A673 (cell line): ENCODE results near the gene RNF19B. TPM values are rescaled to one million over a fixed set of nuclear protein-coding genes. Genes with fewer than 3 reads are reported as not detected.

Experiments used
- BruUV-seq: library from RNA; stranded (reverse); fragments of 400-500 nt; replicated peaks from 2 replicates; lab custom pipeline; 2021; lab: Mats Ljungman, UMichigan
- CTCF ChIA-PET: fragments of 300-600 bp; sonication (Branson Sonifier 250); formaldehyde crosslinking; loops from one replicate; lab custom pipeline; 2022; ENCODE audit warnings: antibody characterized with exemption; lab: Charles Lee
- POLR2A ChIA-PET: fragments of 300-600 bp; sonication (Branson Sonifier 250); formaldehyde crosslinking; loops from one replicate; lab custom pipeline; 2022; ENCODE audit warnings: antibody characterized with exemption; ENCODE audit not compliant: low non-redundant PET; lab: Charles Lee
- DNase-seq: peaks from one replicate; pipeline ENCODE4 v3.0.0-alpha.2; 2015; ENCODE audit warnings: low spot score
- H3K27ac ChIP-seq: fragments of 200-600 bp; sonication (generic); 2 replicates; pipeline ENCODE4 v1.5.1; 2016; ENCODE audit warnings: mixed run types, low read depth, mild to moderate bottlenecking, mixed read lengths, antibody characterized with exemption, low read length; ENCODE audit not compliant: poor library complexity, severe bottlenecking
- H3K27me3 ChIP-seq: fragments of 200-600 bp; sonication (generic); replicated peaks from 2 replicates; pipeline ENCODE4 v1.6.1; 2017; ENCODE audit warnings: mixed run types, low read depth, mild to moderate bottlenecking, mixed read lengths, antibody characterized with exemption, low read length; ENCODE audit not compliant: insufficient read depth, poor library complexity
- H3K36me3 ChIP-seq: fragments of 200-600 bp; sonication (generic); 2 replicates; pipeline ENCODE4 v1.6.1; 2016; ENCODE audit warnings: mixed run types, mild to moderate bottlenecking, mixed read lengths, antibody characterized with exemption, low read length; ENCODE audit not compliant: insufficient read depth, poor library complexity, severe bottlenecking
- H3K4me1 ChIP-seq: fragments of 200-600 bp; sonication (generic); 2 replicates; pipeline ENCODE4 v1.6.1; 2017; ENCODE audit warnings: mixed run types, mild to moderate bottlenecking, mixed read lengths, antibody characterized with exemption, low read length; ENCODE audit not compliant: insufficient read depth, poor library complexity, severe bottlenecking
- H3K4me3 ChIP-seq: fragments of 200-600 bp; sonication (generic); 2 replicates; pipeline ENCODE4 v1.5.1; 2016; ENCODE audit warnings: low read depth, mixed run types, mild to moderate bottlenecking, mixed read lengths, low read length; ENCODE audit not compliant: poor library complexity, severe bottlenecking
- H3K9me3 ChIP-seq: fragments of 200-600 bp; sonication (generic); 2 replicates; pipeline ENCODE4 v1.6.1; 2016; ENCODE audit warnings: mixed run types, low read depth, mild to moderate bottlenecking, mixed read lengths, antibody characterized with exemption, low read length; ENCODE audit not compliant: poor library complexity, severe bottlenecking
- CTCF ChIP-seq: fragments of 300-800, 200-600 bp; sonication (generic); conservative IDR thresholded peaks from 2 replicates; pipeline ENCODE4 v1.5.1; 2017; ENCODE audit warnings: low read depth, mild to moderate bottlenecking, antibody characterized with exemption, low read length, moderate library complexity, mixed read lengths
- EZH2 ChIP-seq: fragments of 200-600 bp; sonication (generic); IDR thresholded peaks from 2 replicates; pipeline ENCODE4 v1.6.1; 2017; ENCODE audit warnings: borderline replicate concordance, low read depth, mild to moderate bottlenecking, mixed read lengths, antibody characterized with exemption, low read length; ENCODE audit not compliant: poor library complexity, severe bottlenecking
- intact Hi-C: fragments of 100-400 bp; cut with micrococcal nuclease; formaldehyde crosslinking; loops from one replicate; pipeline ENCODE4 v1.10.0; 2022; ENCODE audit not compliant: unreplicated experiment
- total RNA-seq: library from RNA; stranded (reverse); gene quantifications from 2 replicates; pipeline ENCODE4 v1.2.3, GENCODE V29; 2021

RNF19B gene
- total RNA-seq, 1 experiment from 2014 or later: 14.3 TPM

- BruUV-seq: no TSS peak
- no peak for DNase-seq
- Histone ChIP-seq H3K4me3 (peak overlapping the region; percentile 27), H3K27me3 (peaks cover 11% of the 10 kb centered on the region), H3K27ac (no peak overlapping the region), H3K9me3 (no peaks in the 10 kb centered on the region), H3K4me1 (peaks cover 4% of the 10 kb centered on the region), H3K36me3 (no peaks in the 10 kb centered on the region)
- TF ChIP-seq EZH2 (no peak), CTCF (no peak; the same call in 1 of the 2 replicates)
- POLR2A ChIA-PET: no interaction called here
- intact Hi-C loops: no loop called here
- CTCF ChIA-PET: interaction anchor here (0.6 kb wide), 1 partner anchor 11 kb away, joined by 4 read pairs; no protein-coding TSS in a partner anchor
Observed at GRCh38 chr1:32886828-32887414, 77.7 kb downstream of the RNF19B start.

Other genes with a start within 250 kb of the RNF19B start
- 262 and 299 TPM in 2 replicates for gene YARS1, start 147.5 kb downstream of the RNF19B start, total RNA-seq
- gene S100PBP, start 147.2 kb downstream of the RNF19B start, total RNA-seq: 66.1 and 69.3 TPM in 2 replicates
- gene FNDC5, start 93.9 kb downstream of the RNF19B start, total RNA-seq: 1.2 and 1.3 TPM in 2 replicates
- gene HPCA, start 78.3 kb downstream of the RNF19B start, total RNA-seq: 0.69 and 0.98 TPM in 2 replicates
- 3.2 and 4.8 TPM in 2 replicates for gene TMEM54, start 63.4 kb downstream of the RNF19B start, total RNA-seq
- gene AK2, start 72.1 kb upstream of the RNF19B start, total RNA-seq: 196 and 208 TPM in 2 replicates
- gene AZIN2, start 116.3 kb upstream of the RNF19B start, total RNA-seq: 3.6 and 4.6 TPM in 2 replicates
- gene TRIM62, start 217.2 kb upstream of the RNF19B start, total RNA-seq: 2.8 and 3.5 TPM in 2 replicates